Adrenal gland (tissue), 12 donors: ENCODE data around the gene PTPN7. TPM values are rescaled to one million over a fixed set of nuclear protein-coding genes. Genes with fewer than 3 reads are reported as not detected.
A peak's percentile ranks its signal among the peaks of the same experiment; 100 is the strongest.

ENCODE experiments used
- DNase-seq, 7 donors: peaks; one replicate each; pipeline ENCODE4 v3.0.0-alpha.2; 2019 to 2020
- H3K27ac ChIP-seq, 5 donors: fragments of 200-600 bp; sonication (generic) in 4 of 5; 1 replicate in 3 of 5; 2 replicates in 2 of 5; pipeline versions ENCODE4 v1.5.1 to v1.8.0; 2016 to 2020; ENCODE audit warnings: mild to moderate bottlenecking in 1 of 5
- H3K27me3 ChIP-seq: fragments of 200-600 bp; 2 replicates; pipeline ENCODE4 v1.8.0; 2021
- H3K36me3 ChIP-seq, 2 donors: fragments of 200-600 bp; replicated peaks in 1 of 2; 1 replicate in 1 of 2; 2 replicates in 1 of 2; pipeline versions ENCODE4 v1.5.1 to v1.8.0; 2018 to 2022
- H3K4me1 ChIP-seq, 2 donors: fragments of 200-600 bp; replicated peaks in 1 of 2; 1 replicate in 1 of 2; 2 replicates in 1 of 2; pipeline versions ENCODE4 v1.5.1 to v1.8.0; 2018 to 2021
- H3K4me3 ChIP-seq, 4 donors: fragments of 200-600 bp; sonication (generic) in 3 of 4; one replicate each; pipeline ENCODE4 v1.5.1; 2016 to 2018
- H3K9me3 ChIP-seq, 3 donors: fragments of 200-600 bp; sonication (generic) in 1 of 3; replicated peaks in 1 of 3; 1 replicate in 2 of 3; 2 replicates in 1 of 3; pipeline versions ENCODE4 v1.5.1 to v1.8.0; 2016 to 2021
- CTCF ChIP-seq, 6 experiments: fragments of 450-650 bp in 4 of 6; fragments of 200-600 bp in 2 of 6; sonication (generic) in 1 of 6; IDR thresholded peaks; 1 replicate in 5 of 6; 2 replicates in 1 of 6; pipeline versions ENCODE4 v1.5.1 to v1.8.0; 2016 to 2021; ENCODE audit warnings: antibody characterized with exemption in 6 of 6, mild to moderate bottlenecking in 2 of 6, moderate library complexity in 1 of 6
- POLR2A ChIP-seq, 2 donors: fragments of 450-650 bp; IDR thresholded peaks; one replicate each; pipeline ENCODE4 v1.6.1; 2017; ENCODE audit warnings: antibody characterized with exemption in 2 of 2, mild to moderate bottlenecking in 2 of 2, moderate library complexity in 1 of 2
- WGBS, 4 donors: extraction: QIAGEN DNeasy Blood & Tissue Kit in 2 of 4; methylation state at CpG; one replicate each; pipeline versions ENCODE4 v1.1.5 to v1.1.7; 2013 to 2017; 5-methylcytosine and 5-hydroxymethylcytosine counted together
- intact Hi-C, 2 donors: fragments of 100-400 bp; cut with DNase I; formaldehyde crosslinking; loops; one replicate each; pipeline versions ENCODE4 v1.14.1 to v1.15.0; 2022 to 2023
- polyA plus RNA-seq, 3 donors: library from polyadenylated mRNA; stranded (reverse); fragments of 200-250 nt in 2 of 3; fragments of 350-450 nt in 1 of 3; fragmentation: Illumina TruSeq in 1 of 3; extraction: RNeasy Lipid Tissue Mini Kit (QIAGEN cat#74804) in 1 of 3; gene quantifications; one replicate each; pipeline ENCODE4 v1.2.3, GENCODE V29; 2013 to 2014
- total RNA-seq, 9 donors: library from RNA; depleted of rRNA in 4 of 9; stranded (reverse); fragments of >200 nt in 4 of 9; fragments of 120-200 nt in 1 of 9; fragmentation: NEBNext Ultra II Directional in 1 of 9; extraction: Animal tissue kit (Norgen Biotek cat#: 25700) in 1 of 9; gene quantifications; one replicate each; pipeline versions ENCODE4 v1.1.0 to v1.2.4, GENCODE V29; 2013 to 2023
- donor health status: healthy with polysubstance abuse.
- donor health status: Bipolar disorder and iron deficiency.
- donor health status: DM: yes; HTN: yes; CAD: no.
- donor health status: DM: no; HTN: no; CAD: no.
- donor health status: DM: no; HTN: no; CAD: no.
- donor health status: DM: yes; HTN: yes; CAD: no.

PTPN7 gene
- total and polyA plus RNA-seq, 12 donors, result 2.5 to 45.4 (median 17.1) TPM

GRCh38 chr1:202205523-202206190, 45.3 kb upstream of the PTPN7 start:
- intact Hi-C loops, result no loop called here
- TF ChIP-seq CTCF (IDR thresholded peaks at IDR 0.05), result peak in 4 of 6 experiments; percentile 13 to 44 (median 27)
- no peak for TF ChIP-seq POLR2A (IDR thresholded peaks at IDR 0.05)
- no peaks in the 10 kb centered on the region for H3K9me3 ChIP-seq
- DNase-seq, result peak in 2 of 7 donors; percentile 30 to 48
- 40 to 66% (median 50%) methylated on average over 5 of the region's 5 CpGs for WGBS, 4 donors
- no peak overlapping the region for H3K27ac ChIP-seq
- no peaks in the 10 kb centered on the region for H3K4me1 ChIP-seq
- H3K4me3 ChIP-seq, result no peak overlapping the region
- peaks cover 5% of the 10 kb centered on the region for H3K27me3 ChIP-seq
- no peaks in the 10 kb centered on the region for H3K36me3 ChIP-seq

GRCh38 chr1:202204065-202204464, 43.7 kb upstream of the PTPN7 start:
- intact Hi-C loops, result no loop called here
- H3K9me3 ChIP-seq, result no peaks in the 10 kb centered on the region
- H3K27ac ChIP-seq, result no peak overlapping the region
- TF ChIP-seq POLR2A (IDR thresholded peaks at IDR 0.05) (no peak), CTCF (IDR thresholded peaks at IDR 0.05) (no peak)
- no peaks in the 10 kb centered on the region for H3K36me3 ChIP-seq
- H3K4me3 ChIP-seq, result no peak overlapping the region
- DNase-seq, result no peak
- peaks cover 5% of the 10 kb centered on the region for H3K27me3 ChIP-seq
- no peaks in the 10 kb centered on the region for H3K4me1 ChIP-seq
- 53 to 69% (median 57%) methylated on average over 1 of the region's 1 CpG for whole genome bisulfite sequencing, 4 donors

GRCh38 chr1:202203238-202204039, 43.0 kb upstream of the PTPN7 start:
- 77 to 84% (median 79%) methylated on average over 13 of the region's 13 CpGs for whole genome bisulfite sequencing, 4 donors
- Histone ChIP-seq H3K4me1 (no peaks in the 10 kb centered on the region), H3K4me3 (no peak overlapping the region), H3K36me3 (no peaks in the 10 kb centered on the region), H3K9me3 (no peaks in the 10 kb centered on the region), H3K27me3 (peaks cover 5% of the 10 kb centered on the region), H3K27ac (no peak overlapping the region)
- TF ChIP-seq CTCF (IDR thresholded peaks at IDR 0.05), result no peak
- no peak for TF ChIP-seq POLR2A (IDR thresholded peaks at IDR 0.05)
- DNase-seq, result no peak
- intact Hi-C loops, result no loop called here

- Histone ChIP-seq H3K9me3 (no peaks in the 10 kb centered on the region), H3K27me3 (peaks cover 5% of the 10 kb centered on the region), H3K4me3 (no peak overlapping the region), H3K27ac (no peak overlapping the region), H3K4me1 (no peaks in the 10 kb centered on the region), H3K36me3 (no peaks in the 10 kb centered on the region)
- 82 to 94% (median 92%) methylated on average over 7 of the region's 7 CpGs for WGBS, 4 donors
- intact Hi-C loops, result no loop called here
- no peak for DNase-seq
- TF ChIP-seq POLR2A (IDR thresholded peaks at IDR 0.05) (no peak), CTCF (IDR thresholded peaks at IDR 0.05) (no peak)
Measured at GRCh38 chr1:202202500-202203168, 42.2 kb upstream of the PTPN7 start.
